HCT116 (cell line): Measurements from ENCODE around the gene ELOVL4. TPM values are rescaled to one million over a fixed set of nuclear protein-coding genes. Genes with fewer than 3 reads are reported as not detected.

Source experiments
- ATAC-seq: fragments of 200-7000 bp; cut with Tn5 transposase; 2 replicates; pipeline ENCODE4 v1.9.1; 2020; ENCODE audit warnings: mild to moderate bottlenecking, moderate library complexity
- BruUV-seq: library from RNA; stranded (reverse); fragments of 400-500 nt; replicated peaks from 2 replicates; lab custom pipeline; 2021; lab: Mats Ljungman, UMichigan
- CTCF ChIA-PET: fragments of 300-600 bp; sonication (Branson Sonifier 250); formaldehyde crosslinking; loops from one replicate; lab custom pipeline; 2021; ENCODE audit warnings: antibody characterized with exemption; lab: Charles Lee
- POLR2A ChIA-PET: fragments of 300-600, 350-600 bp; sonication (Branson Sonifier 250); formaldehyde crosslinking; loops from one replicate; lab custom pipeline; 2021; ENCODE audit warnings: antibody characterized with exemption; lab: Charles Lee
- RAD21 ChIA-PET, 2 experiments: fragments of 300-600 bp; sonication (Branson Sonifier 250); formaldehyde crosslinking; loops; one replicate each; lab custom pipeline; 2023; ENCODE audit warnings: low total read pairs in 2 of 2; ENCODE audit not compliant: uncharacterized antibody in 2 of 2, unreplicated experiment in 2 of 2, low non-redundant PET in 1 of 2; lab: Charles Lee
- DNase-seq: peaks from one replicate; pipeline ENCODE4 v3.0.0-alpha.2; 2010; ENCODE audit warnings: low read depth, low spot score
- H2AFZ ChIP-seq: fragments of 200-600 bp; shearing (Covaris generic), sonication (generic); 2 replicates; pipeline ENCODE4 v1.6.1; 2017; ENCODE audit warnings: low read depth, mixed run types, mixed read lengths, antibody characterized with exemption, low read length; ENCODE audit not compliant: poor library complexity, severe bottlenecking
- H3K27ac ChIP-seq: 2 replicates; pipeline ENCODE4 v1.5.1; 2012; ENCODE audit warnings: low read depth, low read length
- H3K27me3 ChIP-seq: fragments of 200-600 bp; sonication (generic); 2 replicates; pipeline ENCODE4 v1.6.1; 2016; ENCODE audit warnings: mixed run types, low read length, mixed read lengths; ENCODE audit not compliant: insufficient read depth
- H3K36me3 ChIP-seq, 2 experiments: fragments of 200-500 bp in 1 of 2; fragments of 200-600 bp in 1 of 2; sonication (Bioruptor generic) in 1 of 2; sonication (generic) in 1 of 2; 2 replicates each; pipeline versions ENCODE4 v1.5.1 to v1.6.1; 2014 to 2016; ENCODE audit warnings: low read length in 2 of 2, inconsistent platforms in 1 of 2, mixed read lengths in 1 of 2, mixed run types in 1 of 2; ENCODE audit not compliant: insufficient read depth in 2 of 2, control insufficient read depth in 1 of 2
- H3K4me1 ChIP-seq, 2 experiments: fragments of 200-600 bp in 1 of 2; sonication (generic) in 1 of 2; 2 replicates each; pipeline versions ENCODE4 v1.5.1 to v1.6.1; 2012 to 2017; ENCODE audit warnings: low read length in 2 of 2, inconsistent platforms in 1 of 2, mild to moderate bottlenecking in 1 of 2, mixed read lengths in 1 of 2, mixed run types in 1 of 2, moderate library complexity in 1 of 2; ENCODE audit not compliant: insufficient read depth in 2 of 2, control insufficient read depth in 1 of 2
- H3K4me2 ChIP-seq: fragments of 200-600 bp; sonication (generic); 2 replicates; pipeline ENCODE4 v1.6.1; 2017; ENCODE audit warnings: mixed run types, low read length, mixed read lengths
- H3K4me3 ChIP-seq, 2 experiments: fragments of 200-600 bp in 1 of 2; sonication (generic) in 1 of 2; replicated peaks in 1 of 2; 2 replicates each; pipeline ENCODE4 v1.5.1; 2011 to 2016; ENCODE audit warnings: low read length in 2 of 2, control low read depth in 1 of 2, low read depth in 1 of 2, mild to moderate bottlenecking in 1 of 2, mixed read lengths in 1 of 2, mixed run types in 1 of 2
- H3K79me2 ChIP-seq: fragments of 200-600 bp; sonication (generic); 2 replicates; pipeline ENCODE4 v1.6.1; 2017; ENCODE audit warnings: mild to moderate bottlenecking, mixed run types, low read length, moderate library complexity, mixed read lengths; ENCODE audit not compliant: insufficient read depth
- H3K9ac ChIP-seq: fragments of 200-600 bp; sonication (generic); 2 replicates; pipeline ENCODE4 v1.6.1; 2016; ENCODE audit warnings: low read length, mixed read lengths
- H3K9me2 ChIP-seq: fragments of 200-600 bp; sonication (generic), shearing (Covaris generic); 2 replicates; pipeline ENCODE4 v1.6.1; 2017; ENCODE audit warnings: mixed run types, mild to moderate bottlenecking, moderate library complexity; ENCODE audit not compliant: insufficient read depth
- H3K9me3 ChIP-seq, 2 experiments: fragments of 200-500 bp in 1 of 2; fragments of 200-600 bp in 1 of 2; sonication (Bioruptor generic) in 1 of 2; sonication (generic) in 1 of 2; 2 replicates each; pipeline ENCODE4 v1.6.1; 2014 to 2017; ENCODE audit warnings: low read length in 2 of 2, mixed read lengths in 2 of 2, inconsistent platforms in 1 of 2, low read depth in 1 of 2, mild to moderate bottlenecking in 1 of 2, mixed run types in 1 of 2, moderate library complexity in 1 of 2; ENCODE audit not compliant: control insufficient read depth in 1 of 2, insufficient read depth in 1 of 2
- H4K20me1 ChIP-seq: fragments of 200-600 bp; sonication (generic), shearing (Covaris generic); 2 replicates; pipeline ENCODE4 v1.6.1; 2017; ENCODE audit warnings: mixed run types, mild to moderate bottlenecking, moderate library complexity; ENCODE audit not compliant: insufficient read depth
- ATF3 ChIP-seq: IDR thresholded peaks from 2 replicates; pipeline ENCODE4 v1.6.1; 2012
- CEBPB ChIP-seq: IDR thresholded peaks from 2 replicates; pipeline ENCODE4 v1.6.1; 2012; ENCODE audit warnings: low read depth
- EGR1 ChIP-seq: IDR thresholded peaks from 2 replicates; pipeline ENCODE4 v1.6.1; 2012; ENCODE audit warnings: low read depth
- EZH2 ChIP-seq: fragments of 200-600 bp; sonication (generic); IDR thresholded peaks from 2 replicates; pipeline ENCODE4 v1.6.1; 2017; ENCODE audit warnings: antibody characterized with exemption, mixed run types
- FOSL1 ChIP-seq: IDR thresholded peaks from 2 replicates; pipeline ENCODE4 v1.6.1; 2012; ENCODE audit warnings: low read depth
- MAX ChIP-seq: IDR thresholded peaks from 2 replicates; pipeline ENCODE4 v1.6.1; 2012
- POLR2A ChIP-seq: IDR thresholded peaks from 2 replicates; pipeline ENCODE4 v1.7.0; 2011; ENCODE audit warnings: borderline replicate concordance; ENCODE audit not compliant: insufficient read depth, insufficient read length; ENCODE audit errors: extremely low read depth
- POLR2AphosphoS5 ChIP-seq: IDR thresholded peaks from 2 replicates; pipeline ENCODE4 v1.6.1; 2011; ENCODE audit warnings: mild to moderate bottlenecking, low read depth, low read length, moderate library complexity
- REST ChIP-seq: IDR thresholded peaks from 2 replicates; pipeline ENCODE4 v1.6.1; 2012; ENCODE audit warnings: low read depth
- SP1 ChIP-seq: IDR thresholded peaks from 2 replicates; pipeline ENCODE4 v1.6.1; 2012; ENCODE audit warnings: low read depth
- SRF ChIP-seq: IDR thresholded peaks from 2 replicates; pipeline ENCODE4 v1.6.1; 2012; ENCODE audit warnings: low read depth
- TCF7L2 ChIP-seq: IDR thresholded peaks from 2 replicates; pipeline ENCODE4 v1.7.0; 2011; ENCODE audit warnings: borderline replicate concordance, inconsistent platforms; ENCODE audit not compliant: insufficient read depth, insufficient read length; ENCODE audit errors: extremely low read depth
- YY1 ChIP-seq: IDR thresholded peaks from 2 replicates; pipeline ENCODE4 v1.6.1; 2011; ENCODE audit warnings: low read length, low read depth, moderate library complexity, mild to moderate bottlenecking; ENCODE audit not compliant: insufficient replicate concordance; ENCODE audit errors: extremely low read depth
- ZBTB33 ChIP-seq: IDR thresholded peaks from 2 replicates; pipeline ENCODE4 v1.6.1; 2011; ENCODE audit warnings: mild to moderate bottlenecking, low read length, moderate library complexity; ENCODE audit not compliant: insufficient replicate concordance; ENCODE audit errors: extremely low read depth
- ZFX ChIP-seq: fragments of 450-650 bp; IDR thresholded peaks from 2 replicates; pipeline ENCODE4 v1.6.1; 2017
- ZNF274 ChIP-seq: fragments of 200-500 bp; sonication (Bioruptor generic); IDR thresholded peaks from 2 replicates; pipeline ENCODE4 v1.6.1; 2014; ENCODE audit warnings: mild to moderate bottlenecking, low read depth, low read length, inconsistent platforms
- intact Hi-C: fragments of 100-400 bp; cut with micrococcal nuclease; formaldehyde crosslinking; loops from 2 replicates; pipeline ENCODE4 v1.10.0; 2022
- total RNA-seq: library from RNA; stranded (reverse); gene quantifications from one replicate; pipeline ENCODE4 v1.2.1, GENCODE V29; 2021; ENCODE audit not compliant: unreplicated experiment

Gene ELOVL4
- total RNA-seq, 1 experiment from 2014 or later, result not detected

DNA sequence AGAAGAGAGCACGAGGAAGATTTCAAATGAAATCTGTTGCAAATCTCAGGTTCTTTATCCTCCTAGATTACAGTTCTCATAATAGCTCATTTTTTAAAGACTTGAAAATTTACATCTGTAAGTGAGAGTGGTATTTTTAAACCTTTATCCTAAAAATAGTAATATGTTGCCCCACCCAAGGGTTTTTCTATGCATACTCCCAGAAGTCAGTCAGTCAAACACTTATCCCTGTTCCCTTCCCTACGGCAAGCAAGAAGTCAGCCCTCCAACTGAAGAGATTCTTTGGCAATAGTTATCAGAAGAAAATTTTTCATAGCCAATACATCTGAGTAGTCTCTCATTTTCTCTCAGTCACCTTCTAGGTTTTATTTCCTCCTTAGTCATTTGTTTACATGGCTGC lies 24.1 kb downstream of the ELOVL4 start (continued):
- TF ChIP-seq EGR1 (no peak), YY1 (no peak), SP1 (no peak), ZNF274 (no peak)

- H4K20me1 ChIP-seq, result no peaks in the 10 kb centered on the region
- no peaks in the 10 kb centered on the region for H3K9me2 ChIP-seq
- no peak overlapping the region for H2AFZ ChIP-seq
- no peak for TF ChIP-seq POLR2AphosphoS5
- no peak for TF ChIP-seq ZFX
- no peak for TF ChIP-seq TCF7L2
- TF ChIP-seq REST, result no peak
- no peak for TF ChIP-seq FOSL1
- TF ChIP-seq POLR2A, result no peak
- no peak for TF ChIP-seq MAX
- no peak for TF ChIP-seq CEBPB
- no peak for TF ChIP-seq ZNF274
- TF ChIP-seq ZBTB33, result no peak
- TF ChIP-seq EGR1, result no peak
- TF ChIP-seq EZH2, result no peak
- TF ChIP-seq ATF3, result no peak
- TF ChIP-seq SRF, result no peak
- TF ChIP-seq, all 23 proteins: peak for 0
- intact Hi-C loops, result no loop called here
- ChIA-PET POLR2A (no interaction called here), RAD21 (no interaction called here), CTCF (no interaction called here)
- no peaks in the 10 kb centered on the region for H3K79me2 ChIP-seq
- H3K27me3 ChIP-seq, result no peaks in the 10 kb centered on the region
- H3K4me3 ChIP-seq, result no peak overlapping the region
- no TSS peak for BruUV-seq
- no peaks in the 10 kb centered on the region for H3K4me1 ChIP-seq
- no peak overlapping the region for H3K4me2 ChIP-seq
- DNase-seq (no peak), ATAC-seq (no peak)
- H3K36me3 ChIP-seq, result no peaks in the 10 kb centered on the region
- H3K9me3 ChIP-seq, result no peaks in the 10 kb centered on the region
- H3K27ac ChIP-seq, result no peak overlapping the region
- H3K9ac ChIP-seq, result no peak overlapping the region
These were observed 25.3 kb downstream of the ELOVL4 start for GRCh38 chr6:79922018-79922417.
